Ovary (tissue), 9 donors: Measurements from ENCODE around the gene ANO1. TPM values are rescaled to one million over a fixed set of nuclear protein-coding genes. Genes with fewer than 3 reads are reported as not detected.

Source experiments
- DNase-seq, 5 donors: peaks; one replicate each; pipeline ENCODE4 v3.0.0-alpha.2; 2019 to 2020
- H3K27ac ChIP-seq, 2 donors: fragments of 200-600 bp; one replicate each; pipeline versions ENCODE4 v1.5.1 to v1.8.0; 2019 to 2022
- H3K27me3 ChIP-seq: fragments of 200-600 bp; one replicate; pipeline ENCODE4 v1.8.0; 2022
- H3K36me3 ChIP-seq: fragments of 200-600 bp; sonication (generic); one replicate; pipeline ENCODE4 v1.5.1; 2019
- H3K4me1 ChIP-seq: one replicate; pipeline ENCODE4 v1.8.1; 2013; ENCODE audit warnings: mild to moderate bottlenecking, moderate library complexity; ENCODE audit not compliant: insufficient read depth
- H3K4me3 ChIP-seq: fragments of 200-600 bp; sonication (generic); one replicate; pipeline ENCODE4 v1.5.1; 2017
- H3K9me3 ChIP-seq, 2 donors: fragments of 200-600 bp in 1 of 2; sonication (generic) in 1 of 2; one replicate each; pipeline versions ENCODE4 v1.5.1 to v1.8.1; 2013 to 2019; ENCODE audit warnings: mild to moderate bottlenecking in 1 of 2, moderate library complexity in 1 of 2
- CTCF ChIP-seq, 3 donors: fragments of 450-650 bp in 2 of 3; fragments of 200-600 bp in 1 of 3; IDR thresholded peaks; one replicate each; pipeline versions ENCODE4 v1.5.1 to v1.8.0; 2016 to 2022; ENCODE audit warnings: antibody characterized with exemption in 3 of 3, mild to moderate bottlenecking in 1 of 3
- EP300 ChIP-seq: sonication (generic); formaldehyde crosslinking; IDR thresholded peaks from one replicate; pipeline ENCODE4 v1.6.1; 2017; ENCODE audit warnings: antibody characterized with exemption
- POLR2A ChIP-seq: fragments of 450-650 bp; IDR thresholded peaks from one replicate; pipeline ENCODE4 v1.6.1; 2017; ENCODE audit warnings: antibody characterized with exemption, mild to moderate bottlenecking, moderate library complexity
- WGBS, 3 donors: extraction: QIAGEN DNeasy Blood & Tissue Kit in 1 of 3; methylation state at CpG; one replicate each; pipeline versions ENCODE4 v1.1.5 to v1.1.7; 2013 to 2017; 5-methylcytosine and 5-hydroxymethylcytosine counted together
- intact Hi-C, 4 donors: fragments of 100-400 bp; cut with DNase I; formaldehyde crosslinking; loops; one replicate each; pipeline versions ENCODE4 v1.11.0 to v1.15.1; 2022 to 2023
- polyA plus RNA-seq, 2 donors: library from polyadenylated mRNA; stranded (reverse); fragments of 200-250 nt in 1 of 2; fragments of 350-450 nt in 1 of 2; fragmentation: Illumina TruSeq in 1 of 2; extraction: RNeasy Lipid Tissue Mini Kit (QIAGEN cat#74804) in 1 of 2; gene quantifications; one replicate each; pipeline ENCODE4 v1.2.3, GENCODE V29; 2013 to 2014
- total RNA-seq, 7 donors: library from RNA; depleted of rRNA in 2 of 7; stranded (reverse); fragments of >200 nt in 2 of 7; fragmentation: NEBNext Ultra II Directional in 3 of 7; extraction: Animal tissue kit (Norgen Biotek cat#: 25700) in 3 of 7; gene quantifications; one replicate each; pipeline versions ENCODE4 v1.1.0 to v1.2.4, GENCODE V29; 2016 to 2023
- donor health status: DM: no; HTN: no; CAD: no; lungs with moderate emphysema.
- donor health status: DM: no; HTN: no; CAD: no.
- donor health status: Bipolar disorder and iron deficiency.
- donor health status: DM: yes; HTN: yes; CAD: no.
- donor health status: DM: no; HTN: no; CAD: no.
- donor health status: DM: yes; HTN: yes; CAD: no.

ANO1 gene
- total and polyA plus RNA-seq, 9 donors: 1.7 to 59.1 (median 8.6) TPM

GRCh38 chr11:70089631-70090030 lies 11.5 kb downstream of the ANO1 start:
- H3K4me1 ChIP-seq: no peaks in the 10 kb centered on the region
- intact Hi-C loops: no loop called here
- H3K9me3 ChIP-seq: no peaks in the 10 kb centered on the region
- no peak for DNase-seq
- TF ChIP-seq CTCF (IDR thresholded peaks at IDR 0.05) (no peak), POLR2A (no peak), EP300 (no peak)
- no peak overlapping the region for H3K4me3 ChIP-seq
- H3K36me3 ChIP-seq: no peaks in the 10 kb centered on the region
- no peak overlapping the region for H3K27ac ChIP-seq
- no peaks in the 10 kb centered on the region for H3K27me3 ChIP-seq
- WGBS, 3 donors: 72 to 80% (median 76%) methylated on average over 9 of the region's 9 CpGs

- TF ChIP-seq POLR2A (no peak), CTCF (IDR thresholded peaks at IDR 0.05) (no peak), EP300 (no peak)
- Histone ChIP-seq H3K36me3 (no peaks in the 10 kb centered on the region), H3K9me3 (no peaks in the 10 kb centered on the region), H3K27me3 (no peaks in the 10 kb centered on the region), H3K4me3 (no peak overlapping the region), H3K27ac (no peak overlapping the region), H3K4me1 (no peaks in the 10 kb centered on the region)
- intact Hi-C loops: no loop called here
- WGBS, 3 donors: 20 to 30% (median 24%) methylated on average over 9 of the region's 9 CpGs
- no peak for DNase-seq
Observed at GRCh38 chr11:70090961-70091381, 12.9 kb downstream of the ANO1 start.

- no peaks in the 10 kb centered on the region for H3K4me1 ChIP-seq
- H3K9me3 ChIP-seq: no peaks in the 10 kb centered on the region
- H3K36me3 ChIP-seq: no peaks in the 10 kb centered on the region
- no peak overlapping the region for H3K4me3 ChIP-seq
- H3K27me3 ChIP-seq: no peaks in the 10 kb centered on the region
- WGBS, 3 donors: 90 to 93% (median 93%) methylated on average over 8 of the region's 8 CpGs
- TF ChIP-seq CTCF (IDR thresholded peaks at IDR 0.05) (no peak), EP300 (no peak), POLR2A (no peak)
- no peak overlapping the region for H3K27ac ChIP-seq
- intact Hi-C loops: no loop called here
- no peak for DNase-seq
Observed at GRCh38 chr11:70091638-70092037, 13.5 kb downstream of the ANO1 start.

GRCh38 chr11:70092959-70093715 lies 15.0 kb downstream of the ANO1 start:
- Histone ChIP-seq H3K36me3 (no peaks in the 10 kb centered on the region), H3K27me3 (no peaks in the 10 kb centered on the region), H3K9me3 (no peaks in the 10 kb centered on the region), H3K27ac (no peak overlapping the region), H3K4me3 (no peak overlapping the region), H3K4me1 (no peaks in the 10 kb centered on the region)
- DNase-seq: no peak
- intact Hi-C loops: no loop called here
- WGBS, 3 donors: 46 to 67% (median 58%) methylated on average over 8 of the region's 8 CpGs
- TF ChIP-seq POLR2A: no peak
- no peak for TF ChIP-seq EP300
- no peak for TF ChIP-seq CTCF (IDR thresholded peaks at IDR 0.05)
